ENCODE measurements around the gene ADGRE1.

ADGRE1 gene

GRCh38 chr19:6894313-6894712, 6.9 kb downstream of the ADGRE1 start:
- TF ChIP-seq, protein P1, sequence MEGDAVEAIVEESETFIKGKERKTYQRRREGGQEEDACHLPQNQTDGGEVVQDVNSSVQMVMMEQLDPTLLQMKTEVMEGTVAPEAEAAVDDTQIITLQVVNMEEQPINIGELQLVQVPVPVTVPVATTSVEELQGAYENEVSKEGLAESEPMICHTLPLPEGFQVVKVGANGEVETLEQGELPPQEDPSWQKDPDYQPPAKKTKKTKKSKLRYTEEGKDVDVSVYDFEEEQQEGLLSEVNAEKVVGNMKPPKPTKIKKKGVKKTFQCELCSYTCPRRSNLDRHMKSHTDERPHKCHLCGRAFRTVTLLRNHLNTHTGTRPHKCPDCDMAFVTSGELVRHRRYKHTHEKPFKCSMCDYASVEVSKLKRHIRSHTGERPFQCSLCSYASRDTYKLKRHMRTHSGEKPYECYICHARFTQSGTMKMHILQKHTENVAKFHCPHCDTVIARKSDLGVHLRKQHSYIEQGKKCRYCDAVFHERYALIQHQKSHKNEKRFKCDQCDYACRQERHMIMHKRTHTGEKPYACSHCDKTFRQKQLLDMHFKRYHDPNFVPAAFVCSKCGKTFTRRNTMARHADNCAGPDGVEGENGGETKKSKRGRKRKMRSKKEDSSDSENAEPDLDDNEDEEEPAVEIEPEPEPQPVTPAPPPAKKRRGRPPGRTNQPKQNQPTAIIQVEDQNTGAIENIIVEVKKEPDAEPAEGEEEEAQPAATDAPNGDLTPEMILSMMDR (IDR thresholded peaks at IDR 0.05; ENCODE audit: unreplicated experiment in 3 of 3): no peak
- H3K36me3 Mint-ChIP-seq (ENCODE audit: low read depth): no peaks in the 10 kb centered on the region
- H3K27me3 Mint-ChIP-seq (ENCODE audit: low read depth): no peaks in the 10 kb centered on the region
- no peaks in the 10 kb centered on the region for H3K4me1 Mint-ChIP-seq
- H3K27ac Mint-ChIP-seq: no peak overlapping the region
- H3K9me3 Mint-ChIP-seq: peaks cover 48% of the 10 kb centered on the region
- H3K4me3 Mint-ChIP-seq: no peak overlapping the region

- no peaks in the 10 kb centered on the region for H3K27me3 Mint-ChIP-seq (ENCODE audit: low read depth)
- no peaks in the 10 kb centered on the region for H3K4me1 Mint-ChIP-seq
- H3K4me3 Mint-ChIP-seq: no peak overlapping the region
- H3K9me3 Mint-ChIP-seq: peaks cover 58% of the 10 kb centered on the region
- no peak overlapping the region for H3K27ac Mint-ChIP-seq
- peaks cover 5% of the 10 kb centered on the region for H3K36me3 Mint-ChIP-seq (ENCODE audit: low read depth)
- TF ChIP-seq, protein P1 (IDR thresholded peaks at IDR 0.05; ENCODE audit: unreplicated experiment in 3 of 3): no peak
Measured at GRCh38 chr19:6903446-6903845, 16.1 kb downstream of the ADGRE1 start.

DNA sequence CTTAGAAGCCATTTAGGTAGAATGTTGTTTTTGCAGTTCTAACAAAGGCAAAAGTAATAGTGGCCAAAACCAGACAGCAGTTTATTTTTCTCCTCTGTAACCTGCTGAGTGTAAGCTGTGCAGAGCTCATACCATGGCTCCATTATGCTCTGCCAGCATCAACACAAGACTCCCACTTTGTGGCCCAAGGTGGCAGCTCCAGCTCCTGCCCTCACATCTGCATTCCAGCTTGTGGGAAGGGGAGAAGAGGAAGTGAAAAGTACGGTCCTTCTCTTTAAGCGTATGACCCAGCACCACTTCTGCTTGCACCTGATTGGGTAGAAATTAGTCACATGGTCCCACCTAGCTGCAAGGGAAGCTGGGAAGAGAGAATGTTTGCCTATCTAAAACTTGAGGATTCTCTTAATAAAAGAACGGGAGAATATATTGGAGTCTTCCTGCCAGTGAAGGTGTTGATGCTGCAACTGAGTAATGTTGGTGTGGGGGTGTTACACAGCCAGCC, 19.2 kb downstream of the ADGRE1 start:
- Mint-ChIP-seq H3K36me3 (ENCODE audit: low read depth) (peaks cover 5% of the 10 kb centered on the region), H3K9me3 (peaks cover 46% of the 10 kb centered on the region), H3K27ac (no peak overlapping the region), H3K4me1 (no peaks in the 10 kb centered on the region), H3K4me3 (no peak overlapping the region), H3K27me3 (ENCODE audit: low read depth) (no peaks in the 10 kb centered on the region)
- TF ChIP-seq, protein P1 (IDR thresholded peaks at IDR 0.05; ENCODE audit: unreplicated experiment in 3 of 3): no peak

- H3K36me3 Mint-ChIP-seq (ENCODE audit: low read depth): no peaks in the 10 kb centered on the region
- TF ChIP-seq, protein P1 (IDR thresholded peaks at IDR 0.05; ENCODE audit: unreplicated experiment in 3 of 3): no peak
- H3K27ac Mint-ChIP-seq: no peak overlapping the region
- no peaks in the 10 kb centered on the region for H3K27me3 Mint-ChIP-seq (ENCODE audit: low read depth)
- H3K4me1 Mint-ChIP-seq: no peaks in the 10 kb centered on the region
- H3K4me3 Mint-ChIP-seq: no peak overlapping the region
- peaks cover 41% of the 10 kb centered on the region for H3K9me3 Mint-ChIP-seq
Measured at GRCh38 chr19:6911523-6911922, 24.1 kb downstream of the ADGRE1 start.

DNA sequence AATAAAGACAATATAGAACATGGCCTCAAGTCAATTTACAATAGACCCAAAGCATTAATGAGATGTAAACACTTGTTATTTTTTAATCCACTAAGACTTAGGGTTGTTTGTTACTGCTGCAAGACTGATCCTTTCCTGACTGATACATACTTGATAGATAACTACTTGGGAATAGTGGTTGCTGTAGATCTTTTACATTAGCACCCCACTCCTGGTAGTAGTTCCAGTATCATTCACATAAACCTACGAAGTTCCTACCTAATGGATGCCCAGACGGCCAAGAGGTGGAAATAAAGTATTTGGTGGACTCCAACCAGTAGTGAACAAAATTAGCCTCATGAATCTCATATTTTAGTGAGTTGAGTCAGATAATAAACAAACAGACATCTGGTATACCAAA, 26.9 kb downstream of the ADGRE1 start:
- TF ChIP-seq, protein P1 (IDR thresholded peaks at IDR 0.05; ENCODE audit: unreplicated experiment in 3 of 3): no peak
- Mint-ChIP-seq H3K36me3 (ENCODE audit: low read depth) (no peaks in the 10 kb centered on the region), H3K4me3 (no peak overlapping the region), H3K9me3 (peaks cover 32% of the 10 kb centered on the region), H3K4me1 (no peaks in the 10 kb centered on the region), H3K27ac (no peak overlapping the region), H3K27me3 (ENCODE audit: low read depth) (no peaks in the 10 kb centered on the region)

GRCh38 chr19:6916952-6917351, 29.6 kb downstream of the ADGRE1 start:
- Mint-ChIP-seq H3K9me3 (peaks cover 36% of the 10 kb centered on the region), H3K4me3 (no peak overlapping the region), H3K27me3 (ENCODE audit: low read depth) (no peaks in the 10 kb centered on the region), H3K4me1 (no peaks in the 10 kb centered on the region), H3K27ac (no peak overlapping the region), H3K36me3 (ENCODE audit: low read depth) (no peaks in the 10 kb centered on the region)
- TF ChIP-seq, protein P1 (IDR thresholded peaks at IDR 0.05; ENCODE audit: unreplicated experiment in 3 of 3): no peak

All from nephron (organoid).